RKO (cell line): ENCODE data around the gene SRRM2.
A peak's percentile ranks its signal among the peaks of the same experiment; 100 is the strongest.

Experiments
- DNase-seq: peaks from one replicate; pipeline ENCODE4 v3.0.0-alpha.2; 2016; ENCODE audit warnings: low spot score

The SRRM2 gene

GRCh38 chr16:2777231-2777902 lies 24.9 kb downstream of the SRRM2 start, which contains the start of gene ELOB:
Gene ELOB (minus strand): TSS chr16:2777280. CDS start chr16:2777239, 41 bp downstream.
- peak; percentile 82 for DNase-seq

DNA sequence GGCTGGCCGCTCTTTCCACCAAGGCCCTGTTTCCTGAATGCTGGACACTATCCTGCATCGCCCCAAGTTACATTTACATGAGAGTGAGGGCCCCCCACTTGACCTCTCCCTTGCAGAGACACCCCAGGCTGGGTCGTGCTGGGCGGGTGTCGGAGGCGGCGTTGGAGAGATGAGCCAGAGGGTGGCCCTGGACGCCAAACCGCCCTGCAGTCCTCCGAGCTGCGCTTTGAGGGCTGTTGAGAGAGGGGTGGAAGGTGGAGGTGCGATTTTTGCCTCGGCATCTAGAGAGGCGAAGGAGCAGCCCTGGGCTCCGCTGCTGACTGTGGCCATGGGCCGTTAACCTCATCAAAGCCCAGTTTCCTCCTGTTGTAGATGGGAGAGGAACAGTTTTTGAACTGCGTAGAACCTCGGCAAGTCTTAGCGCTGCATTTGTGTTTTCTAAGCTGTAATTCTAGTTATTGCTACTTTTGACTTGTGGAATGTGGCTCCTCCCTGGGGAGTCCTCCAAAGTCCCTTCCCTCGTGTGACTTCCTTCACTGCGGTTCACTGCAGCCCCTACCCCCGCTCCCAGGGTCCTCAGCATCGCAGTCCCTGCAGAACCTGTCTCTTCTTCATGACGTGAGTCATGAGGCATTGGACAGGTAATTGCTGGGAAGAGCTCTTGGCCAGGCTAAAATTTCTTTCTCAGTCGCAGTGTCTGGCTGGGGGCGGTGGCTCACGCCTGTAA lies 25.6 kb downstream of the SRRM2 start:
- DNase-seq = no peak

DNA sequence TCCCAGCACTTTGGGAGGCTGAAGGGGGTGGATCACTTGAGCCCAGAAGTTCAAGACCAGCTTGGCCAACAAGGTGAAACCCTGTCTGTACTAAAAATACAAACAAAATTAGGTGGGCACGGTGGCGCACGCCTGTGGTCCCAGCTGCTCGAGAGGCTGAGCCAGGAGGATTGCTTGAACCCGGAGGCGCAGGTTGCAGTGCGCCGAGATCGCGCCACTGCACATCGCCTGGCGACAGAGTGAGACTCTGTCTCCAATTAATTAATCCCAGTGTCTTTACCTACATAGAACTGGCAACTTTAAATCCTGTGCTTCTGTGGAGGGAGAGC lies 26.2 kb downstream of the SRRM2 start:
- DNase-seq = no peak

DNA sequence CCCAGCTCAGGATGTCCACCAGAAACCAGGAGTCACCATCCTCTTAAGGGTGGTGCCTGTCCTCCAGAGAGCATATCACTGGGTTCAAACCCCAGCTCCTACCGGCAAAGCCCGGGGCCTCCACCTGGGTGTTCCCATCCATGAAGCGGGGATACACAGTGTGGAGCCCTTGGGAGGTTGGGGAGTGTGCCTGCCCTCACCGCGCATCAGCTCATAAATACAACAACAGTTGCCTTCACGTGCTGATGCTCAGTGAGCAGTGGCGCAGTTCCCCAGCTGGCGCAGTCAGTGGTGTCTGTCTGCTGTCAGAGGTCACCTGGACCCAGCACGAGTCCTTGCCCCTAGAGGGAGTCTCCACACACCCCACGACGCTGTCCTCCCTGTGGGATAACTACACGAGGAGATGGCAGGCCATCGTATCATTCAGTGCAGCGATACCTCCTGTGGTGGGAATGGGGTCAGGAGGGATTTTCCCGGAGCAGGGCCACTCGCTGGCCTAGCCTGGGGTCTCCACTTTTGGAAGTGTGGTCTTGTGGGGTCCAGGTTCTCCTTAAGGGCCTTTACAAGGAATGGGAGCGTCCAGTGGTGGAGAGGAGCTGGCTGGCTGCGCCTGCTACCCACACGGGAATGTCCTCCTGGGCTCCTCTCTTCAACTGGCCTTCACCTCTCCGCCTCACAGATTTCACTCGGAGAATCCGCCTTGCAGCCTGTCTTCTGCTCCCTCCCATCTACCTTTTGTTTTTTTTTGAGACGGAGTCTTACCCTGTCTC lies 26.9 kb downstream of the SRRM2 start:
- no peak for DNase-seq

GRCh38 chr16:2779978-2780898 lies 27.8 kb downstream of the SRRM2 start:
- DNase-seq = no peak

DNA sequence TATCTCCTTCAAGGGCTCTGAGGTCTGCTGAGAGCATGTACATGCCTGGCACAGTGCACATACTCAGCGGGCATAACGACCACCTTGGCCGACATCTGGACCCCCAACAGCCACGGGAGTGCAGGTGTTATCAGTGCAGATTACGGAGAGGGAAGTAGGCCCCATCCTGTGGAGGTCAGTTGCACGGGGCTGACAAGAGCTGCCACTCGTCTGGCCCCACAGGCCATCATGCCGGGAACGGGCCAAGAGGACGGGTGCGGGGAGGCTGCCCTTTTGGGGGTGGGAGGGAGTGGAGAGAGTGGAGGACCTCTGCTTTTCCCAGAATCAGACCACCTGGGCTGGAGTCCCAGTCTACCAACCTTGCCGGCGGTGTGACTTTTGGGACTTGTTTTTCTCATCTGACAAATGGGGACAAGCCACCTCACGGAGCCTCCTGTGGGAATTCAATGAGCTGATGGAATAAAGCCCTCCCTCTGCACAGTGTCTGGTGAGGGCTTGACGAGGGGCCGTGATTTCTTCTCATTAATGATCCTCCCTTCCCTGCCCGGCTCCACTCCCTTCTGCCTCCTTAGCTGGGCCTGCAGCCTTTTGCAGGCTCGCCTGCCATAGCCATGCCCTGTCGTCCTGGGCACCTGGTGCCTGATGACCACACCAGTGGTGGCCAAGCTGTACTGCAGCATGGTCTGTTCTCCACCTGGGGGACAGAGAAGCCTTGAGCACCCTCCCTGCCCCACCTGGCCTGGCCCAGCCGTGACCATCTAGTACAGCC lies 30.3 kb downstream of the SRRM2 start:
- no peak for DNase-seq

DNA sequence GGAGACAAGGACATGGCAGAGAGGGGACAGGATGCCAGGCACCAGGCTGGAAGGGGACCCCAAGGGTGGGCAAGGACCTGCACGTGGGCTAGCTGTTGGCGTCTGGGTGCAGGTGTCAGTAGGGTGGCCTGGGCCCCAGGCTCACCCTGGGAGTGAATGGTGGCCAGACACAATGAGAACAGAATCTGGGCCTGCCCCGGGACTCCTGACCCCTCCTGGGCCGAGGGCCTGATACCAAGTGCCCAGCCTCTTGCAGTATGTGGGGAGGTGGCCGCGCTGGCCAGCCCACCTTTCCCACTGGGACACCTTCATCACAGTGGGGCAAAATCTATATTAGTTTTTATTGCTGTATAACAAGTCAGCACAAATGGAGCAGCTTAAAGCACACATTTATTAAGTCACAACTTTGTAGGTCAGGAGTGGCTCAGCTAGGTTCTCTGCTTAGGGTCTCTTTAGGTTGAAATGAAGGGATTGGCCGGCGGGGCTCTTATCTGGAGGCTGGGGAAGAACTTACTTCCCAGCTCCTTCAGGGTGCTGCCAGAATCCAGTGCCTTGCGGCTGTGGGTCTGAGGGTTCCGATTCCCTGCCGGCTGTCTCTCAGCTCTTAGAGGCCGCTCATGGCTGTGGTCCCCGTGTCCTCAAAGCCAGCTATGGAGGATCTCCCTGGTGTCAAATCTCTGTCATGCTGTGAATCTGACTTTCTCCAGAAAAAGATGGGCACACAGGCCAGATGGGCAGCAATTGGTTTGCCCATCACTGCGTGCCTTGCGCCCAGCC lies 31.3 kb downstream of the SRRM2 start:
- no peak for DNase-seq

- DNase-seq = no peak
Measured at GRCh38 chr16:2784358-2785100, 32.1 kb downstream of the SRRM2 start.

GRCh38 chr16:2785101-2785991 lies 32.9 kb downstream of the SRRM2 start:
- DNase-seq = no peak

- DNase-seq = no peak
Measured at GRCh38 chr16:2786061-2786825, 33.8 kb downstream of the SRRM2 start.

GRCh38 chr16:2786826-2787151 lies 34.4 kb downstream of the SRRM2 start:
- no peak for DNase-seq

DNA sequence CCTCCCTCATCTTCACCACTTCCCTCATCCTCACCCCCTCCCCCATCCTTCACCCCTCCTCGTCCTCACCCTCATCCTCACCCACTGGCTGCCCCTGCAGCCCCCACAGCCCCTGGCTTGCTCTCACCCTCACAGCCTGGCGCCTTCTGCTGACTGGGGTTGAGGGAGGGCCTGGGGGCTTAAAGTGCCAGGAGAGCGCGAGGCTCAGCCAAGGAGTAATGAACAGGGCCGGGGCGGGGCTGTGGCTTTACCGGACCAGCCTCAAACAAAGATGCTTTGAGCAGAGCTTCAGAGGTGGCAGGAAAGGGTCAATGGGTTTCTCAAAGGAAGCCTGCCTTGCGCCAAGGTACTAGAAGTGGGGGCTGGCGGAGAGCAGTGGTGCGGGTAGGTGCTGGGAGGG lies 35.0 kb downstream of the SRRM2 start, which contains the start of gene PRSS33:
TSS of gene PRSS33 (minus strand) at position 155 of the 400 bp plus-strand sequence. CDS start 1,013 bp downstream, outside the sequence.
- no peak for DNase-seq

- no peak for DNase-seq
Measured at GRCh38 chr16:2787961-2788360, 35.5 kb downstream of the SRRM2 start.

GRCh38 chr16:2790631-2791030 lies 38.2 kb downstream of the SRRM2 start:
- no peak for DNase-seq

GRCh38 chr16:2791174-2791573 lies 38.7 kb downstream of the SRRM2 start:
- DNase-seq = no peak

DNA sequence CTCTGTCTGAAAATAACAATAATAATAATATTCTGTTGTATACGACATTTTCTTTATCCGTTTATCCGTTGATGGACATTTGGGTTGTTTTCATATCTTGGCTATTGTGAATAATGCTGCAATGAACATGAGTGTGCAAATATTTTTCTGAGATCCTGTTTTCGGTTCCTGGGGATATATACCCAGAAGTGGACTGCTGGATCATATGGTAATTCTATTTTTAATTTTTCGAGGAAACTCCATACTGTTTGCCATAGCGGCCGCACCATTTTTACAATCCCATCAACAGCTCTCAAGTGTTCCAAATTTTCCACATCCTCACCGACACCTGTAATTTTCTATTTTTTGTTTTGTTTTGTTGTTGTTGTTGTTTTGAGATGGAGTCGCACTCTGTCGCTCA lies 40.5 kb downstream of the SRRM2 start:
- DNase-seq = no peak

GRCh38 chr16:2795395-2796143 lies 43.1 kb downstream of the SRRM2 start:
- DNase-seq = no peak
